ENCODE results near the gene SPTAN1. TPM values are rescaled to one million over a fixed set of nuclear protein-coding genes. Genes with fewer than 3 reads are reported as not detected.

The SPTAN1 gene
- total and polyA plus RNA-seq, 2 of the 4 experiments (the other 2 are of a cell fraction): 275 to 327 TPM

DNA sequence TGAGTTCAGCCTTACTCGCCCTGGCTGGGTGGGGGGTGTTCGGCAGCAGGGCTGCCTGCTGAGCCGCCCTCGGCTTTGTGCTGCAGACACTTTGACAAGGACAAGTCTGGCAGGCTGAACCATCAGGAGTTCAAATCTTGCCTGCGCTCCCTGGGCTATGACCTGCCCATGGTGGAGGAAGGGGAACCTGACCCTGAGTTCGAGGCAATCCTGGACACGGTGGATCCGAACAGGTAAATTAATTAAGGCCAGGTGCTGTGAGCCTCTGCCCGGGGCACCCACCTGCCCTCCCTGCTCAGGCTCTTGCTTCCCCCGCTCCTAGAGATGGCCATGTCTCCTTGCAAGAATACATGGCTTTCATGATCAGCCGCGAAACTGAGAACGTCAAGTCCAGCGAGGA, 80.1 kb downstream of the SPTAN1 start:
- H3K4ac ChIP-seq (ENCODE audit: low read depth, low read length): no peak overlapping the region
- dilution Hi-C loops (cut with HindIII; ENCODE audit: low sequenced_read_pairs, unreplicated experiment): no loop called here
- H3K36me3 ChIP-seq (ENCODE audit: control insufficient read depth, insufficient read depth, low read length): peaks cover 62% of the 10 kb centered on the region

More for the DNA sequence above, 80.1 kb downstream of the SPTAN1 start:
- BruUV-seq (replicated peaks): no TSS peak
- H3K4me2 ChIP-seq (ENCODE audit: low read depth, low read length): no peak overlapping the region
- no peak overlapping the region for H3K27ac ChIP-seq (ENCODE audit: insufficient read depth, low read length)
- H2BK5ac ChIP-seq (ENCODE audit: low read depth, low read length, poor library complexity, severe bottlenecking): no peak overlapping the region
- 0 out of 2 replicates have a peak, but pooled peaks cover 3% of the 10 kb centered on the region for H4K20me1 ChIP-seq (ENCODE audit: insufficient read depth, low read length)
- H2AK5ac ChIP-seq (ENCODE audit: low read depth, low read length): no peak overlapping the region
- H3K9me3 ChIP-seq (ENCODE audit: control insufficient read depth, insufficient read depth, low read length): no peaks in the 10 kb centered on the region
- 100% methylated on average over 4 of the region's 14 CpGs; no CpG with 5 or more reads in 1 of the 2 experiments for WGBS, 2 experiments (ENCODE audit: extremely low coverage in 2 of 2, insufficient read length in 1 of 2)
- 0 out of 2 replicates have a peak, but pooled peaks cover 5% of the 10 kb centered on the region for H3K9me1 ChIP-seq (ENCODE audit: insufficient read depth, low read length)
- H4K5ac ChIP-seq (ENCODE audit: low read depth, low read length): no peak overlapping the region
- intact Hi-C loops (cut with micrococcal nuclease): no loop called here
- H4K8ac ChIP-seq (ENCODE audit: low read depth in 2 of 2, low read length in 2 of 2): no peak overlapping the region
- peaks cover 13% of the 10 kb centered on the region for H3K4me1 ChIP-seq (ENCODE audit: control insufficient read depth, insufficient read depth, low read length)
- H3K23ac ChIP-seq (ENCODE audit: low read depth, low read length): no peak overlapping the region
- no peak overlapping the region for H2BK20ac ChIP-seq (ENCODE audit: low read depth, low read length)
- H3K79me1 ChIP-seq (ENCODE audit: low read depth in 1 of 2, low read length in 2 of 2): peaks cover 0 to 36% of the 10 kb centered on the region in 2 experiments; a peak in 2 of 4 replicates
- no peaks in the 10 kb centered on the region for H3K27me3 ChIP-seq (ENCODE audit: control insufficient read depth, insufficient read depth, low read length)
- TF ChIP-seq CHD1 (IDR thresholded peaks at IDR 0.05; ENCODE audit: low read depth, low read length) (no peak), CEBPB (IDR thresholded peaks at IDR 0.05; ENCODE audit: low read depth, low read length) (no peak), FOS (IDR thresholded peaks at IDR 0.05; ENCODE audit: low read depth, low read length) (no peak), RCOR1 (IDR thresholded peaks at IDR 0.05; ENCODE audit: insufficient replicate concordance, low read length) (no peak), NFE2L2 (IDR thresholded peaks at IDR 0.05; ENCODE audit: low read depth, low read length) (no peak), SMC3 (IDR thresholded peaks at IDR 0.05; ENCODE audit: low read depth, low read length) (no peak), RAD21 (IDR thresholded peaks at IDR 0.05; ENCODE audit: low read length) (no peak), MAZ (IDR thresholded peaks at IDR 0.05; ENCODE audit: borderline replicate concordance, low read depth, low read length) (no peak), MXI1 (IDR thresholded peaks at IDR 0.05; ENCODE audit: borderline replicate concordance, low read depth, low read length) (no peak), RFX5 (IDR thresholded peaks at IDR 0.05; ENCODE audit: low read depth, low read length) (no peak), BHLHE40 (IDR thresholded peaks at IDR 0.05; ENCODE audit: low read depth, low read length) (no peak), MAFK (IDR thresholded peaks at IDR 0.05; ENCODE audit: low read depth, low read length) (no peak), POLR2A (IDR thresholded peaks at IDR 0.05; ENCODE audit: low read depth, low read length) (no peak)
- TF ChIP-seq, protein P1, sequence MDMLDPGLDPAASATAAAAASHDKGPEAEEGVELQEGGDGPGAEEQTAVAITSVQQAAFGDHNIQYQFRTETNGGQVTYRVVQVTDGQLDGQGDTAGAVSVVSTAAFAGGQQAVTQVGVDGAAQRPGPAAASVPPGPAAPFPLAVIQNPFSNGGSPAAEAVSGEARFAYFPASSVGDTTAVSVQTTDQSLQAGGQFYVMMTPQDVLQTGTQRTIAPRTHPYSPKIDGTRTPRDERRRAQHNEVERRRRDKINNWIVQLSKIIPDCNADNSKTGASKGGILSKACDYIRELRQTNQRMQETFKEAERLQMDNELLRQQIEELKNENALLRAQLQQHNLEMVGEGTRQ (IDR thresholded peaks at IDR 0.05; ENCODE audit: low read depth, low read length): no peak
- TF ChIP-seq, protein P2, sequence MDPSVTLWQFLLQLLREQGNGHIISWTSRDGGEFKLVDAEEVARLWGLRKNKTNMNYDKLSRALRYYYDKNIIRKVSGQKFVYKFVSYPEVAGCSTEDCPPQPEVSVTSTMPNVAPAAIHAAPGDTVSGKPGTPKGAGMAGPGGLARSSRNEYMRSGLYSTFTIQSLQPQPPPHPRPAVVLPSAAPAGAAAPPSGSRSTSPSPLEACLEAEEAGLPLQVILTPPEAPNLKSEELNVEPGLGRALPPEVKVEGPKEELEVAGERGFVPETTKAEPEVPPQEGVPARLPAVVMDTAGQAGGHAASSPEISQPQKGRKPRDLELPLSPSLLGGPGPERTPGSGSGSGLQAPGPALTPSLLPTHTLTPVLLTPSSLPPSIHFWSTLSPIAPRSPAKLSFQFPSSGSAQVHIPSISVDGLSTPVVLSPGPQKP (IDR thresholded peaks at IDR 0.05; ENCODE audit: borderline replicate concordance, low read depth, low read length): no peak
- TF ChIP-seq, protein P3, sequence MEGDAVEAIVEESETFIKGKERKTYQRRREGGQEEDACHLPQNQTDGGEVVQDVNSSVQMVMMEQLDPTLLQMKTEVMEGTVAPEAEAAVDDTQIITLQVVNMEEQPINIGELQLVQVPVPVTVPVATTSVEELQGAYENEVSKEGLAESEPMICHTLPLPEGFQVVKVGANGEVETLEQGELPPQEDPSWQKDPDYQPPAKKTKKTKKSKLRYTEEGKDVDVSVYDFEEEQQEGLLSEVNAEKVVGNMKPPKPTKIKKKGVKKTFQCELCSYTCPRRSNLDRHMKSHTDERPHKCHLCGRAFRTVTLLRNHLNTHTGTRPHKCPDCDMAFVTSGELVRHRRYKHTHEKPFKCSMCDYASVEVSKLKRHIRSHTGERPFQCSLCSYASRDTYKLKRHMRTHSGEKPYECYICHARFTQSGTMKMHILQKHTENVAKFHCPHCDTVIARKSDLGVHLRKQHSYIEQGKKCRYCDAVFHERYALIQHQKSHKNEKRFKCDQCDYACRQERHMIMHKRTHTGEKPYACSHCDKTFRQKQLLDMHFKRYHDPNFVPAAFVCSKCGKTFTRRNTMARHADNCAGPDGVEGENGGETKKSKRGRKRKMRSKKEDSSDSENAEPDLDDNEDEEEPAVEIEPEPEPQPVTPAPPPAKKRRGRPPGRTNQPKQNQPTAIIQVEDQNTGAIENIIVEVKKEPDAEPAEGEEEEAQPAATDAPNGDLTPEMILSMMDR (conservative IDR thresholded peaks at IDR 0.05; ENCODE audit: low read depth, low read length): no peak
- H4K91ac ChIP-seq (ENCODE audit: insufficient read depth, low read depth, low read length): no peak overlapping the region
- H2AK9ac ChIP-seq (replicated peaks; ENCODE audit: low read depth, low read length, poor library complexity): peak overlapping the region; percentile 59
- no peak overlapping the region for H3K56ac ChIP-seq (ENCODE audit: extremely low read depth, insufficient read depth, low read length)
- no peak overlapping the region for H2BK15ac ChIP-seq (ENCODE audit: low read depth, low read length)
- in situ Hi-C loops (cut with MboI; ENCODE audit: low sequenced_read_pairs): no loop called here
- ChIA-PET CTCF (no interaction called here), POLR2A (ENCODE audit: unreplicated experiment) (no interaction called here)
- H3K4me3 ChIP-seq (ENCODE audit: insufficient read depth, low read depth, low read length): no peak overlapping the region
- no peak overlapping the region for H3K14ac ChIP-seq (replicated peaks; ENCODE audit: low read depth, low read length)
- no peak overlapping the region for H2AFZ ChIP-seq (replicated peaks; ENCODE audit: low read length, poor library complexity)
- H3K18ac ChIP-seq (ENCODE audit: low read depth, low read length): no peak overlapping the region
- no peak overlapping the region for H2BK120ac ChIP-seq (ENCODE audit: low read depth, low read length)
- DNase-seq (no peak), ATAC-seq (ENCODE audit: low read depth) (no peak)
- H3K9ac ChIP-seq (ENCODE audit: low read depth, low read length): no peak overlapping the region
